Right atrium auricular region (tissue), 2 donors: ENCODE measurements around the gene MARCKSL1. TPM values are rescaled to one million over a fixed set of nuclear protein-coding genes. Genes with fewer than 3 reads are reported as not detected.

ENCODE experiments used
- DNase-seq: peaks from one replicate; pipeline ENCODE4 v3.0.0-alpha.2; 2019; ENCODE audit warnings: low spot score
- H3K27ac ChIP-seq, 2 donors: fragments of 200-600 bp; sonication (generic); 1 replicate in 1 of 2; 2 replicates in 1 of 2; pipeline ENCODE4 v1.5.1; 2016 to 2019
- H3K27me3 ChIP-seq, 2 donors: fragments of 200-600 bp; sonication (generic); one replicate each; pipeline versions ENCODE4 v1.5.1 to v1.6.0; 2017 to 2019
- H3K36me3 ChIP-seq: fragments of 200-600 bp; sonication (generic); one replicate; pipeline ENCODE4 v1.5.1; 2016
- H3K4me1 ChIP-seq, 2 donors: fragments of 200-600 bp; sonication (generic); one replicate each; pipeline versions ENCODE4 v1.5.1 to v1.6.0; 2017 to 2019
- H3K4me3 ChIP-seq, 2 donors: fragments of 200-600 bp; sonication (generic); 1 replicate in 1 of 2; 2 replicates in 1 of 2; pipeline ENCODE4 v1.5.1; 2017 to 2019; ENCODE audit warnings: mild to moderate bottlenecking in 1 of 2, moderate library complexity in 1 of 2
- H3K9me3 ChIP-seq, 2 donors: fragments of 200-600 bp; sonication (generic); one replicate each; pipeline ENCODE4 v1.5.1; 2019
- total RNA-seq, 2 donors: library from RNA; depleted of rRNA; stranded (reverse); fragments of >200 nt; gene quantifications; one replicate each; pipeline ENCODE4 v1.1.0, GENCODE V29; 2016
- TF ChIP-seq, protein P1 (sequence below), 2 donors: fragments of 200-600 bp; sonication (generic); IDR thresholded peaks; one replicate each; pipeline ENCODE4 v1.5.1; 2019; ENCODE audit warnings: antibody characterized with exemption in 2 of 2

MARCKSL1 gene
- total RNA-seq, 2 donors from 2014 or later = 9.5 to 34.5 TPM

DNA sequence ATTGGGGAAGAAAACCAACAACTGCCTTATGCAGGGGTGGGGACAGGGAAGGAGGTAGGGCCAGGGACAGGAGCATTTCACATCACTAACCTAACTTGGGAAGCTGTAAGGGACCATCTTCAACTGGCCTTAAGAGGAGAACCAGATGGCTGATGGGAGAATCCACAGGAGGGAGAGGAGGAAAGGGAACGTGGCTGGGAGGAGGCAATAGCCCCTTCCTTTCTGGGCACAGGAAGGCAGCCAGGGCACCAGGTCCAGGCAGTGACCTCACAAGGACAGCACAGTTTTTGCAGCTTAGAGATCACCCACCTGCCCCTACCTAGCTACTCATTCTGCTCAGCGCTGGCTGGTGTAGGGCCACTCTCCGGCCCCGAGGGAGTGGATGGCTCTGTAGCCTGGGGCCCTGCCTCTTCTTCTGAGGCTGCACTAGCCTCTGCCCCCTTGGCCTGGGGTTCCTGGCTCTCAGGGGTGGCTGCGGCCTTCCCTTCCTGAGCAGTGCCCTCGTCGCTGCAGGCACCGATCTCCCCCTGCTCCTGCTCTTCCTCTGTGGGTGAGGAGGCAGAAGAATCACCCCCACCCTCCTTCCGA lies 1.7 kb downstream of the MARCKSL1 start:
- Histone ChIP-seq H3K4me1 (peaks cover 0 to 44% of the 10 kb centered on the region in 2 donors), H3K27me3 (no peaks in the 10 kb centered on the region), H3K27ac (no peak overlapping the region), H3K9me3 (no peaks in the 10 kb centered on the region), H3K36me3 (peaks cover 20% of the 10 kb centered on the region), H3K4me3 (peak overlapping the region; percentile 57 to 68)
- TF ChIP-seq, protein P1, sequence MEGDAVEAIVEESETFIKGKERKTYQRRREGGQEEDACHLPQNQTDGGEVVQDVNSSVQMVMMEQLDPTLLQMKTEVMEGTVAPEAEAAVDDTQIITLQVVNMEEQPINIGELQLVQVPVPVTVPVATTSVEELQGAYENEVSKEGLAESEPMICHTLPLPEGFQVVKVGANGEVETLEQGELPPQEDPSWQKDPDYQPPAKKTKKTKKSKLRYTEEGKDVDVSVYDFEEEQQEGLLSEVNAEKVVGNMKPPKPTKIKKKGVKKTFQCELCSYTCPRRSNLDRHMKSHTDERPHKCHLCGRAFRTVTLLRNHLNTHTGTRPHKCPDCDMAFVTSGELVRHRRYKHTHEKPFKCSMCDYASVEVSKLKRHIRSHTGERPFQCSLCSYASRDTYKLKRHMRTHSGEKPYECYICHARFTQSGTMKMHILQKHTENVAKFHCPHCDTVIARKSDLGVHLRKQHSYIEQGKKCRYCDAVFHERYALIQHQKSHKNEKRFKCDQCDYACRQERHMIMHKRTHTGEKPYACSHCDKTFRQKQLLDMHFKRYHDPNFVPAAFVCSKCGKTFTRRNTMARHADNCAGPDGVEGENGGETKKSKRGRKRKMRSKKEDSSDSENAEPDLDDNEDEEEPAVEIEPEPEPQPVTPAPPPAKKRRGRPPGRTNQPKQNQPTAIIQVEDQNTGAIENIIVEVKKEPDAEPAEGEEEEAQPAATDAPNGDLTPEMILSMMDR (IDR thresholded peaks at IDR 0.05) = no peak
- DNase-seq = no peak

DNA sequence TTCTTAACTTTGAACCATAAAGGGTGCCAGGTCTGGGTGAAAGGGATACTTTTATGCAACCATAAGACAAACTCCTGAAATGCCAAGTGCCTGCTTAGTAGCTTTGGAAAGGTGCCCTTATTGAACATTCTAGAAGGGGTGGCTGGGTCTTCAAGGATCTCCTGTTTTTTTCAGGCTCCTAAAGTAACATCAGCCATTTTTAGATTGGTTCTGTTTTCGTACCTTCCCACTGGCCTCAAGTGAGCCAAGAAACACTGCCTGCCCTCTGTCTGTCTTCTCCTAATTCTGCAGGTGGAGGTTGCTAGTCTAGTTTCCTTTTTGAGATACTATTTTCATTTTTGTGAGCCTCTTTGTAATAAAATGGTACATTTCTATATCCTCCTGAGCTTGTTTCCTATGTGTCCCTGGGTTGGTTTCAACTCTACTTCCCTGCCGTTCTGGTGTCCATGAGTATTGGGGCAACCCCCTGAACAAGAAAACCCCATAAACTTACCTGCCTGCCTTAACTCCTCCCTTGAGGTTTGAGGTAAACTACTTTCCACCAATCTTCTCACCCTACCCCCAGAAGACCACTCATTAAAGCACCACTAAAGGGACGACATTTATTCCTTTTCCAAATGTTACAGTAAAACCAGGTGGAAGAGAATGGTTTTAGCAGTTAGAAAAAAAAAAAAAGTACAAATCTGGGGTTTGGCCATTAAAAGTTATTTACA lies 2.6 kb downstream of the MARCKSL1 start:
- Histone ChIP-seq H3K9me3 (no peaks in the 10 kb centered on the region), H3K36me3 (peaks cover 29% of the 10 kb centered on the region), H3K4me1 (peaks cover 0 to 37% of the 10 kb centered on the region in 2 donors), H3K27ac (no peak overlapping the region), H3K4me3 (no peak overlapping the region), H3K27me3 (no peaks in the 10 kb centered on the region)
- TF ChIP-seq, protein P1 (IDR thresholded peaks at IDR 0.05) = no peak
- DNase-seq = no peak

DNA sequence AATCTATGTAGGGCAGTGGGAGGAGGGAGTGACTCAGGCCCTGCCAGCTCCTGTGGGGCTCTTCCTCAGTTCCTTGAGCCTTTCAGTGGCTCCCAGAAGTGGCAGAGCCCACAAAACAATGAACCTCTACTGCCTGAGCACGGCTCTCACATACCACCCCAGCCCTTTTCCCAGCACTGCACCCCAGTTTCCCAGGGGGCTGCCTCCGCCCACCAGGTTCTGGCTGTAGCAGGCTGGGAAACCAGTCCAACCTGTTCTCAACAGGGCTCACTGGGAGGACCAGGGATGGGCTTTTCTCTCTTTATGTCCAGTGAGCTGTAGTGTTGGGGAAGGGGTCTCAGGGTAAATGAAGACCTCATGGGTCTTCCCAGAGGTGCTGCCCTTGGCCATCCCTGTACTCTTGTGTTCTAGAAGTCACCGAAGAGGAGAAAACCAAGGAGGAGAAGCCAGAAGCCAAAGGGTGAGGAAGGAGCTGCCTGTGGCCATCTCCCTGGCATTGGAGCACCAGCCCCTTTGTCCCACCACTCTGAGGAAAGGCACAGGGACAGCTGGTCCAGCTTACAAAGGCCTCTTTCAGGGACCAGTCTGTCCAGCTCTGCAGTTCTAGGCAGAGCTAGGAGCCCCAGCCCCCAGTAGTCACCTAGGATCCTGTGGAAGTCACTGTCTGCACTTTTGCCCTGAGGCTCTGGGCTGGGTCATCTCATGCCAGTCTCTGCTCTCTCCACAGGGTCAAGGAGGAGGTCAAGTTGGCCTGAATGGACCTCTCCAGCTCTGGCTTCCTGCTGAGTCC lies 3.5 kb downstream of the MARCKSL1 start:
- Histone ChIP-seq H3K27me3 (no peaks in the 10 kb centered on the region), H3K4me3 (no peak overlapping the region), H3K9me3 (no peaks in the 10 kb centered on the region), H3K4me1 (peaks cover 0 to 28% of the 10 kb centered on the region in 2 donors), H3K36me3 (peaks cover 38% of the 10 kb centered on the region), H3K27ac (no peak overlapping the region)
- TF ChIP-seq, protein P1 (IDR thresholded peaks at IDR 0.05) = no peak
- DNase-seq = no peak

DNA sequence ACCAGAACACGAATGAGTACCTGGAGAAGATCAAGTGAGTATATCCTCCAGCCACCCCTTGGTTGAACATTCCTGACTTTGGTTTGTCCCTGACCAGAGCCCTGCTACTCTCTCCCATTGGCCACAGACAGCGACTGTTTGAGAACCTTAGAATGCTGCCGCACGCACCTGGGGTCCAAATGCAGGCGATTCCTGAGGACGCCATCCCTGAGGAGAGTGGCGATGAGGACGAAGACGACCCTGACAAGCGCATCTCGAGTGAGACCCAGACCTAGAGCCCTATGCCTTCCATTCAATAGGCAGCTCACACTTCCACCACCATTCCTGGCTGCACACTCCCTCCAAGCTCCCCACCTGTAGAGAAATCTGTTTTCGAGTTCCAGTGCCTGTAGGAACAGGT lies 4.5 kb downstream of the MARCKSL1 start:
- no peaks in the 10 kb centered on the region for H3K9me3 ChIP-seq
- peaks cover 47% of the 10 kb centered on the region for H3K36me3 ChIP-seq

DNA sequence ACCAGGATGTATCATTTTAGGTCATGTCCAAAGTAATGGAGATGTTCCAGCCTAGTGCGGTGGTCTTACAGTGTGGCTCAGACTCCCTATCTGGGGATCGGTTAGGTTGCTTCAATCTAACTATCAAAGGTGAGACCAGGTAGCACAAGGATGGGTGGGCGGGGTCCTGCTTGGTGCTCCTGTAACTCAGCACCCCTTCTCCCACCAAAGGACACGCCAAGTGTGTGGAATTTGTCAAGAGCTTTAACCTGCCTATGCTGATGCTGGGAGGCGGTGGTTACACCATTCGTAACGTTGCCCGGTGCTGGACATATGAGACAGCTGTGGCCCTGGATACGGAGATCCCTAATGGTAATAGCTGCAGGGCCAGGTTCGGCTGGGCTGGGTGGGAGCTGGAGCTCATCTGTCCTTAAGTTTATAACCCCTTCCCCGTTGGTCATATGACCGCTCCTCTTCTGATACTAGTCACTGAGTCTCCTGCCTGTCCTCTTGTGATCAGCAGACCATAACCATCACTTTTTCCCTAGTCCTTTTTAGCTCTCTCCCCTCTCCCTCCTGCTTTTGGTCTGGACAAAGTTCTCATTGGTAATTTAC lies 5.4 kb downstream of the MARCKSL1 start:
- no peak overlapping the region for H3K4me3 ChIP-seq
- H3K9me3 ChIP-seq = no peaks in the 10 kb centered on the region
- TF ChIP-seq, protein P1 (IDR thresholded peaks at IDR 0.05) = no peak
- peaks cover 47% of the 10 kb centered on the region for H3K36me3 ChIP-seq
- no peak overlapping the region for H3K27ac ChIP-seq
- DNase-seq = no peak
- H3K27me3 ChIP-seq = no peaks in the 10 kb centered on the region
- peaks cover 0 to 15% of the 10 kb centered on the region in 2 donors for H3K4me1 ChIP-seq

More for the DNA sequence above, 4.5 kb downstream of the MARCKSL1 start:
- H3K4me1 ChIP-seq = peaks cover 0 to 19% of the 10 kb centered on the region in 2 donors
- TF ChIP-seq, protein P1 (IDR thresholded peaks at IDR 0.05) = no peak
- H3K27ac ChIP-seq = no peak overlapping the region
- DNase-seq = no peak
- H3K27me3 ChIP-seq = no peaks in the 10 kb centered on the region
- H3K4me3 ChIP-seq = no peak overlapping the region
